Measurements from ENCODE around the gene MCOLN2.

MCOLN2 gene

DNA sequence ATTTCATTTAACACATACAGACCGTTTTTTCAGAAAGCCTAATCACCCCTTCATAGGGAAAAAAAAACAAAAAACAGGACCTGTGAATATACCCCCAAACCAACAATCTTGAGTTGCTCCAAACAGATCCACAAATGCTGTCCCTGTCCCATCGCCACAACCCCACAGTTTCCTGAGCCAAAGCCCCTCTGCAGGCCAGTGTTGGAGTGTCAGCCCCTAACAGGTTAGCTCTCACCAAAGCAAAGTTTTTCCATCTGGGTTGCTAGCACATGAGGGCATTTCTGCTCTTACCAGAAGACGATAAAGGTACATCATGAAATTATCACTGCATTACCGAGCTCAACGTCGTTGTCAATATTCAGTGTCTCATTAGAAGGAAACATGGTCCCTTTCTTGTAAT is 40.8 kb downstream of the MCOLN2 start:
- H3K27ac ChIP-seq (replicated peaks): no peak overlapping the region
- DNase-seq (ENCODE audit: low read depth in 1 of 2, low spot score in 1 of 2): no peak
- no peak overlapping the region for H3K4me3 ChIP-seq (replicated peaks; ENCODE audit: insufficient read depth, low read length)
- TF ChIP-seq, protein P1, sequence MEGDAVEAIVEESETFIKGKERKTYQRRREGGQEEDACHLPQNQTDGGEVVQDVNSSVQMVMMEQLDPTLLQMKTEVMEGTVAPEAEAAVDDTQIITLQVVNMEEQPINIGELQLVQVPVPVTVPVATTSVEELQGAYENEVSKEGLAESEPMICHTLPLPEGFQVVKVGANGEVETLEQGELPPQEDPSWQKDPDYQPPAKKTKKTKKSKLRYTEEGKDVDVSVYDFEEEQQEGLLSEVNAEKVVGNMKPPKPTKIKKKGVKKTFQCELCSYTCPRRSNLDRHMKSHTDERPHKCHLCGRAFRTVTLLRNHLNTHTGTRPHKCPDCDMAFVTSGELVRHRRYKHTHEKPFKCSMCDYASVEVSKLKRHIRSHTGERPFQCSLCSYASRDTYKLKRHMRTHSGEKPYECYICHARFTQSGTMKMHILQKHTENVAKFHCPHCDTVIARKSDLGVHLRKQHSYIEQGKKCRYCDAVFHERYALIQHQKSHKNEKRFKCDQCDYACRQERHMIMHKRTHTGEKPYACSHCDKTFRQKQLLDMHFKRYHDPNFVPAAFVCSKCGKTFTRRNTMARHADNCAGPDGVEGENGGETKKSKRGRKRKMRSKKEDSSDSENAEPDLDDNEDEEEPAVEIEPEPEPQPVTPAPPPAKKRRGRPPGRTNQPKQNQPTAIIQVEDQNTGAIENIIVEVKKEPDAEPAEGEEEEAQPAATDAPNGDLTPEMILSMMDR (IDR thresholded peaks at IDR 0.05; ENCODE audit: insufficient read depth, low read length): no peak
- TF ChIP-seq GABPA (IDR thresholded peaks at IDR 0.05; ENCODE audit: low read depth) (no peak), SPI1 (IDR thresholded peaks at IDR 0.05; ENCODE audit: borderline replicate concordance, low read depth) (no peak), POLR2AphosphoS5 (IDR thresholded peaks at IDR 0.05; ENCODE audit: low read depth) (no peak)
- TF ChIP-seq, protein P2, sequence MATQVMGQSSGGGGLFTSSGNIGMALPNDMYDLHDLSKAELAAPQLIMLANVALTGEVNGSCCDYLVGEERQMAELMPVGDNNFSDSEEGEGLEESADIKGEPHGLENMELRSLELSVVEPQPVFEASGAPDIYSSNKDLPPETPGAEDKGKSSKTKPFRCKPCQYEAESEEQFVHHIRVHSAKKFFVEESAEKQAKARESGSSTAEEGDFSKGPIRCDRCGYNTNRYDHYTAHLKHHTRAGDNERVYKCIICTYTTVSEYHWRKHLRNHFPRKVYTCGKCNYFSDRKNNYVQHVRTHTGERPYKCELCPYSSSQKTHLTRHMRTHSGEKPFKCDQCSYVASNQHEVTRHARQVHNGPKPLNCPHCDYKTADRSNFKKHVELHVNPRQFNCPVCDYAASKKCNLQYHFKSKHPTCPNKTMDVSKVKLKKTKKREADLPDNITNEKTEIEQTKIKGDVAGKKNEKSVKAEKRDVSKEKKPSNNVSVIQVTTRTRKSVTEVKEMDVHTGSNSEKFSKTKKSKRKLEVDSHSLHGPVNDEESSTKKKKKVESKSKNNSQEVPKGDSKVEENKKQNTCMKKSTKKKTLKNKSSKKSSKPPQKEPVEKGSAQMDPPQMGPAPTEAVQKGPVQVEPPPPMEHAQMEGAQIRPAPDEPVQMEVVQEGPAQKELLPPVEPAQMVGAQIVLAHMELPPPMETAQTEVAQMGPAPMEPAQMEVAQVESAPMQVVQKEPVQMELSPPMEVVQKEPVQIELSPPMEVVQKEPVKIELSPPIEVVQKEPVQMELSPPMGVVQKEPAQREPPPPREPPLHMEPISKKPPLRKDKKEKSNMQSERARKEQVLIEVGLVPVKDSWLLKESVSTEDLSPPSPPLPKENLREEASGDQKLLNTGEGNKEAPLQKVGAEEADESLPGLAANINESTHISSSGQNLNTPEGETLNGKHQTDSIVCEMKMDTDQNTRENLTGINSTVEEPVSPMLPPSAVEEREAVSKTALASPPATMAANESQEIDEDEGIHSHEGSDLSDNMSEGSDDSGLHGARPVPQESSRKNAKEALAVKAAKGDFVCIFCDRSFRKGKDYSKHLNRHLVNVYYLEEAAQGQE (IDR thresholded peaks at IDR 0.05; ENCODE audit: insufficient replicate concordance, low read depth): no peak
- peaks cover 7% of the 10 kb centered on the region for H3K27me3 ChIP-seq (ENCODE audit: insufficient read depth, poor library complexity, severe bottlenecking)

DNA sequence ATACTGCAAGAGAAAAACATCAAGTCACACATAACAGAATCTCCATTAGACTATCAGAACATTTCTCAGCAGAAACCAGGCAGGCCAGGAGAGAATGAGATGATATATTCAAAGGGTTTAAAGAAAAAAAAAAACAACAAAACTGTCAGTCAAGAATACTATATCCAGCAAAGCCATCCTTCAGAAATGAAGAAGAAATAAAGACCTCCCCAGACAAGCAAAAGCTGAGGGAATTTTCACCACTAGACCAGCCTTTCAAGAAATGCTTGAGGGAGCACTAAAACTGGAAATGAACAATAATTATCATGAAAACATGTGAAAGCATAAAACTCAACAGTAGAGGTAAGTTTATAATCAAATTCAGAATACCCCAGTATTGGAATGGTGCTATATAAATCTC is 47.2 kb downstream of the MCOLN2 start:
- H3K4me3 ChIP-seq (replicated peaks; ENCODE audit: insufficient read depth, low read length): no peak overlapping the region
- no peak for TF ChIP-seq GABPA (IDR thresholded peaks at IDR 0.05; ENCODE audit: low read depth)
- TF ChIP-seq, protein P1 (IDR thresholded peaks at IDR 0.05; ENCODE audit: insufficient read depth, low read length): no peak
- no peak for TF ChIP-seq SPI1 (IDR thresholded peaks at IDR 0.05; ENCODE audit: borderline replicate concordance, low read depth)
- TF ChIP-seq POLR2AphosphoS5 (IDR thresholded peaks at IDR 0.05; ENCODE audit: low read depth): no peak
- TF ChIP-seq, protein P2 (IDR thresholded peaks at IDR 0.05; ENCODE audit: insufficient replicate concordance, low read depth): no peak
- no peak for DNase-seq (ENCODE audit: low read depth in 1 of 2, low spot score in 1 of 2)
- H3K27me3 ChIP-seq (ENCODE audit: insufficient read depth, poor library complexity, severe bottlenecking): no peaks in the 10 kb centered on the region
- no peak overlapping the region for H3K27ac ChIP-seq (replicated peaks)

DNA sequence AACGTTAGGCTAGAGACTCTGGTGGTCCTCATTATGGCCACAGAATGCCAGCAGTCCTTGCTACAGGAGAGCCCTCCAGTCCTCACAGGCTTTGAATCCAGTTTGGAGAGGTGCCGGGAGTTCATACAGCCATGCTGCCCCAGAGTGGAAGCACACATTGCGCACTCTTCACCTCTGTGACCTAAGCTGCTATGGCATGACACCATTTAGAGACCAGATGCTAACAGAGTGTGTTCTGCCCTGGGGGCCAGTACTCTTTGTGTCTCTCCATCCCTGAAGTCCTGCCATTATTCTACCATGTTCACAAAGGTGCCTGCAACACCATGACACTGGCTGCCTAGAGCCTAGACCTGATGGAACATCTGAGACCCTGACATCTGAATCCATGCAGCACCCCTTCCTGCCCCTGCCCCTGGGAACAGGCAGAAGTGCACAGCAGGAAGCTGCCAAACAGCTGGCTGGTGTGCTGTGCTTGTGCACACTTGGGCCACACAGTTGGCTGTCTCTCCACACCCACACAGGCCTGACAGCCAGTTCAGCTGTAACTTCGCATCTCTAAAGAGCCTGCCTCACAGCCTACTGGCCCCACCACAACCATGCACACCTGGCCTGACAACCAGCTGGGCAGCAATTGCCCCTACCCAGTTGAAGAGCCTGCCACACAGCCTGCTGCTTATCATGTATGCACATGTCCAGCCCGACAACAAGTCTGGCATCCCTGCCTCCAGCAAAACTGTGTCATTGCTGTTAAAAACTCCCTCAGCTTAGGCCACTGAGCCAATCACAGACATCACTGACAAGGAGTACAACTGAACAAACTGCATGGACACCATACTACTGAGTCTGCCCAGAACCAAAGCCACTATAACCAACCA is 49.1 kb downstream of the MCOLN2 start:
- no peak for DNase-seq (ENCODE audit: low read depth in 1 of 2, low spot score in 1 of 2)
- no peak overlapping the region for H3K4me3 ChIP-seq (replicated peaks; ENCODE audit: insufficient read depth, low read length)
- H3K27me3 ChIP-seq (ENCODE audit: insufficient read depth, poor library complexity, severe bottlenecking): no peaks in the 10 kb centered on the region
- TF ChIP-seq SPI1 (IDR thresholded peaks at IDR 0.05; ENCODE audit: borderline replicate concordance, low read depth) (no peak), POLR2AphosphoS5 (IDR thresholded peaks at IDR 0.05; ENCODE audit: low read depth) (no peak), GABPA (IDR thresholded peaks at IDR 0.05; ENCODE audit: low read depth) (no peak)
- TF ChIP-seq, protein P1 (IDR thresholded peaks at IDR 0.05; ENCODE audit: insufficient read depth, low read length): no peak
- TF ChIP-seq, protein P2 (IDR thresholded peaks at IDR 0.05; ENCODE audit: insufficient replicate concordance, low read depth): no peak
- H3K27ac ChIP-seq (replicated peaks): no peak overlapping the region
